ENCODE data around the gene IQSEC2.

DNA sequence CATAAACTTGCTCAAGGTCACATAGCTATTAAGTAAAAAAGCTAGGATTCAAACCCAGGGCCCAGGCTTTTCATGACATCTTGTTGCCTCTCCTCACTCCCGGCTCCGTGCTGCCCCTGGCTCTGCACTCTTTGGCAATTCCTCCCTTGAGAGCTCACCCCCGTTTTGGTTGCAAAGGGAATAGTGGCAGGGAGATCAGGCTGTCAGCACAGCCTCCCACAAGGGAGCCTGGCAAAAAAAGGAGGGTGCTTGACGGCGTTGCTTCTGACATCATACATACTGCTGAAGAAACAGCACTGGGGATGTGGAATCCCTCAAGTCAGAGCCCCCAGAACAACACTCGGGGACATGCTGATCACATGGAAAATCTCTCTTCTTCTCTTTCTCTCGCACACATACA is 20.5 kb downstream of the IQSEC2 start:
- TF ChIP-seq POLR2A (IDR thresholded peaks at IDR 0.05; ENCODE audit: low read depth, low read length) (no peak), POLR2AphosphoS5 (IDR thresholded peaks at IDR 0.05; ENCODE audit: low read depth, low read length) (no peak)

All from GM12892 (cell line).